Mesodermal cell (in vitro differentiated cells): ENCODE data around the gene ZNF438.
"Not testable (repeated sequence)": the region's sequence is repeated elsewhere in the genome, so short reads cannot be mapped to it uniquely, and the experiment has no call there.

Experiments used
- H3K27ac ChIP-seq: 2 replicates; pipeline ENCODE4 v1.7.0; 2013; ENCODE audit warnings: mild to moderate bottlenecking, low read depth, low read length, moderate library complexity; ENCODE audit not compliant: severe bottlenecking
- H3K36me3 ChIP-seq: 2 replicates; pipeline ENCODE4 v1.7.1; 2013; ENCODE audit warnings: mild to moderate bottlenecking, low read length, moderate library complexity; ENCODE audit not compliant: control insufficient read depth, insufficient read depth
- H3K4me1 ChIP-seq: one replicate; pipeline ENCODE4 v1.7.1; 2013; ENCODE audit warnings: mild to moderate bottlenecking, low read length; ENCODE audit not compliant: insufficient read depth, control insufficient read depth, poor library complexity, severe bottlenecking
- H3K4me3 ChIP-seq: 2 replicates; pipeline ENCODE4 v1.7.0; 2013; ENCODE audit warnings: low read length, control low read depth, mild to moderate bottlenecking; ENCODE audit not compliant: insufficient read depth, poor library complexity, severe bottlenecking; ENCODE audit errors: extremely low read depth
- H3K9me3 ChIP-seq: 2 replicates; pipeline ENCODE4 v1.7.1; 2013; ENCODE audit warnings: mild to moderate bottlenecking, low read length, moderate library complexity; ENCODE audit not compliant: control insufficient read depth
- WGBS, 2 experiments: methylation state at CpG; one replicate each; pipeline ENCODE4 v1.1.5; 2013; ENCODE audit warnings: missing lambda C conversion rate in 2 of 2; ENCODE audit not compliant: insufficient coverage in 2 of 2; 5-methylcytosine and 5-hydroxymethylcytosine counted together

The ZNF438 gene

GRCh38 chr10:31030800-31031199, 865 bp downstream of the ZNF438 start:
- WGBS, 2 experiments = 85 to 95% methylated on average over 6 of the region's 8 CpGs
- Histone ChIP-seq H3K36me3 (no peaks in the 10 kb centered on the region), H3K4me3 (peak overlapping the region; percentile 59), H3K27ac (peak overlapping the region; percentile 99), H3K4me1 (peaks cover 6% of the 10 kb centered on the region), H3K9me3 (no peaks in the 10 kb centered on the region)

- H3K9me3 ChIP-seq = no peaks in the 10 kb centered on the region
- H3K27ac ChIP-seq = no peak overlapping the region
- peaks cover 6% of the 10 kb centered on the region for H3K4me1 ChIP-seq
- H3K36me3 ChIP-seq = no peaks in the 10 kb centered on the region
- H3K4me3 ChIP-seq = no peak overlapping the region
- 80 to 81% methylated on average over 8 of the region's 8 CpGs for WGBS, 2 experiments
Measured at GRCh38 chr10:31030260-31030659, 1.4 kb downstream of the ZNF438 start.

GRCh38 chr10:31028081-31028480, 3.6 kb downstream of the ZNF438 start:
- H3K9me3 ChIP-seq = no peaks in the 10 kb centered on the region
- peaks cover 6% of the 10 kb centered on the region for H3K4me1 ChIP-seq
- no peaks in the 10 kb centered on the region for H3K36me3 ChIP-seq
- H3K4me3 ChIP-seq = no peak overlapping the region
- 71 to 89% methylated on average over 1 of the region's 2 CpGs for WGBS, 2 experiments
- no peak overlapping the region for H3K27ac ChIP-seq

- not testable (repeated sequence) for H3K27ac ChIP-seq, H3K36me3 ChIP-seq, H3K4me1 ChIP-seq, H3K4me3 ChIP-seq, H3K9me3 ChIP-seq
- WGBS, 2 experiments = no CpG with 5 or more reads among the region's 1 CpG
Measured at GRCh38 chr10:31026279-31026678, 5.4 kb downstream of the ZNF438 start.

GRCh38 chr10:31025142-31025541, 6.5 kb downstream of the ZNF438 start:
- H3K36me3 ChIP-seq = no peaks in the 10 kb centered on the region
- H3K4me1 ChIP-seq = no peaks in the 10 kb centered on the region
- no peaks in the 10 kb centered on the region for H3K9me3 ChIP-seq
- no peak overlapping the region for H3K4me3 ChIP-seq
- H3K27ac ChIP-seq = no peak overlapping the region

GRCh38 chr10:31023558-31023957, 8.1 kb downstream of the ZNF438 start:
- WGBS, 2 experiments = 87 to 95% methylated on average over 4 to 5 of the region's 5 CpGs
- Histone ChIP-seq H3K9me3 (no peaks in the 10 kb centered on the region), H3K4me3 (no peak overlapping the region), H3K4me1 (peaks cover 2% of the 10 kb centered on the region), H3K27ac (no peak overlapping the region), H3K36me3 (no peaks in the 10 kb centered on the region)

GRCh38 chr10:31020209-31020608, 11.5 kb downstream of the ZNF438 start:
- H3K27ac ChIP-seq = no peak overlapping the region
- H3K4me1 ChIP-seq = peaks cover 3% of the 10 kb centered on the region
- H3K4me3 ChIP-seq = no peak overlapping the region
- no peaks in the 10 kb centered on the region for H3K9me3 ChIP-seq
- WGBS, 2 experiments = 85 to 91% methylated on average over 5 of the region's 5 CpGs
- H3K36me3 ChIP-seq = no peaks in the 10 kb centered on the region

- no peaks in the 10 kb centered on the region for H3K36me3 ChIP-seq
- peaks cover 3% of the 10 kb centered on the region for H3K4me1 ChIP-seq
- H3K4me3 ChIP-seq = no peak overlapping the region
- peak overlapping the region; percentile 82 for H3K27ac ChIP-seq
- WGBS, 2 experiments = 25 to 41% methylated on average over 1 to 2 of the region's 2 CpGs
- H3K9me3 ChIP-seq = no peaks in the 10 kb centered on the region
Measured at GRCh38 chr10:31018962-31019361, 12.7 kb downstream of the ZNF438 start.

GRCh38 chr10:31018356-31018750, 13.3 kb downstream of the ZNF438 start:
- peaks cover 3% of the 10 kb centered on the region for H3K4me1 ChIP-seq
- H3K27ac ChIP-seq = peak overlapping the region; percentile 82
- no peaks in the 10 kb centered on the region for H3K9me3 ChIP-seq
- WGBS, 2 experiments = 93 to 100% methylated on average over 3 of the region's 3 CpGs
- H3K36me3 ChIP-seq = no peaks in the 10 kb centered on the region
- H3K4me3 ChIP-seq = no peak overlapping the region

GRCh38 chr10:31017534-31018355, 13.9 kb downstream of the ZNF438 start:
- Histone ChIP-seq H3K27ac (no peak overlapping the region), H3K36me3 (no peaks in the 10 kb centered on the region), H3K4me3 (no peak overlapping the region), H3K4me1 (peaks cover 3% of the 10 kb centered on the region), H3K9me3 (no peaks in the 10 kb centered on the region)
- 80 to 100% methylated on average over 1 to 2 of the region's 4 CpGs for WGBS, 2 experiments

GRCh38 chr10:31014161-31014875, 17.3 kb downstream of the ZNF438 start:
- H3K27ac ChIP-seq = no peak overlapping the region
- peaks cover 3% of the 10 kb centered on the region for H3K4me1 ChIP-seq
- 84 to 89% methylated on average over 4 of the region's 7 CpGs for WGBS, 2 experiments
- H3K4me3 ChIP-seq = no peak overlapping the region
- no peaks in the 10 kb centered on the region for H3K36me3 ChIP-seq
- no peaks in the 10 kb centered on the region for H3K9me3 ChIP-seq
